ENCODE data around the gene HDAC6.

- TF ChIP-seq CTCF (IDR thresholded peaks at IDR 0.05 in 2 of 3, conservative IDR thresholded peaks at IDR 0.05 in 1 of 3; ENCODE audit: borderline replicate concordance in 1 of 3, insufficient read depth in 1 of 3, low read depth in 2 of 3, low read length in 2 of 3) (no peak), CBX3 (IDR thresholded peaks at IDR 0.05; ENCODE audit: low read depth) (no peak), POLR2A (IDR thresholded peaks at IDR 0.05; ENCODE audit: borderline replicate concordance, extremely low read depth, insufficient read depth, insufficient read length) (no peak), POLR2AphosphoS5 (IDR thresholded peaks at IDR 0.05; ENCODE audit: low read depth, low read length) (no peak), SIN3A (IDR thresholded peaks at IDR 0.05; ENCODE audit: low read depth) (no peak), YY1 (IDR thresholded peaks at IDR 0.05; ENCODE audit: extremely low read depth, insufficient replicate concordance, low read depth, low read length) (no peak), MAX (IDR thresholded peaks at IDR 0.05) (no peak), EZH2 (IDR thresholded peaks at IDR 0.05) (no peak), JUND (IDR thresholded peaks at IDR 0.05) (no peak), TCF7L2 (IDR thresholded peaks at IDR 0.05; ENCODE audit: borderline replicate concordance, extremely low read depth, insufficient read depth, insufficient read length) (no peak), EGR1 (IDR thresholded peaks at IDR 0.05; ENCODE audit: low read depth) (no peak), SP1 (IDR thresholded peaks at IDR 0.05; ENCODE audit: low read depth) (no peak)
Measured at GRCh38 chrX:48831136-48831908, 29.5 kb downstream of the HDAC6 start.
